HG03045 (cell line): ENCODE measurements around the gene GNG5.
A peak's percentile ranks its signal among the peaks of the same experiment; 100 is the strongest.
"Not testable (repeated sequence)": the region's sequence is repeated elsewhere in the genome, so short reads cannot be mapped to it uniquely, and the experiment has no call there.

Source experiments
- ATAC-seq: cut with Tn5 transposase; IDR thresholded peaks from one replicate; pipeline ENCODE4 v1.9.1; 2021; ENCODE audit warnings: mild to moderate bottlenecking, moderate library complexity; ENCODE audit not compliant: unreplicated experiment

GNG5 gene

DNA sequence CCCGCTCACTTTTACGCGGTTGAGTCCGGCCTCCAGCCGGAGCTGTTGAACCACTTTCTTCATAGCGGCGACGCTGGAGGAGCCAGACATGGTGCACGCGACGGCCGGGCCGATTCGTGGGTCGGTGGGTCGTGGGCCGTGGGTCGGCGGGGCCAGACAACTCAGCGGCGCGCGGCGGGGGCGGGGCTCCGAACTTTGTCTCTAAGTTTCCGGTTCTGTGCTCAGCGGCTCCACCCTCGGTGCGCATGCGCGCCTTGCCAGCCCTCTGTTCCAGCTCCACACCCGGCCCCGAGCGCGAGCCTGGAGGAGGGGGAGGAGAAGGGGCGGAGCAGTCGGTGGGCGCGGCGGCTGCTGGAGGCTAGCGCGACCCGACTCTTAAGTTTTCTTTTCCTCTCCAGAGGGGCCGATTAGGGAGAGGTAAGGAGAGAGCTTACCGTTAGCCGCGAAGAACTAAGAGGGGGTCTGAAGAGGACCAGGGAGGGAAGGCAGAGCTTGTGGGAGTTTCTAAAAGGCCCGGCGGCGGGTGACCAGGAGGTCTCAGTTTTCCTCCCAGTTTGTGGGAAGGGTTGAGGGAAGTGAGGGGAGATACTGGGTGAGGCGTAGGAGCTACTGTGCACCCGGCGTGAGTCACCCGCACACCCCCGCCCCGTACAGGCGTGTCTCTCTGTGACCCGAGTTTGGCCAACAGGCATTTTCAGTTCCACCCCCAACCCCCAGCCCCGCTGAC is at the start of gene GNG5, which contains the start of gene SPATA1:
TSS of gene GNG5 (minus strand) at position 580 of the 727 bp plus-strand sequence. CDS start at position 90, 490 bp downstream.
TSS of gene SPATA1 (plus strand) at position 385 of the 727 bp plus-strand sequence. CDS start 9,974 bp downstream, outside the sequence.
- peak; percentile 88 for ATAC-seq

DNA sequence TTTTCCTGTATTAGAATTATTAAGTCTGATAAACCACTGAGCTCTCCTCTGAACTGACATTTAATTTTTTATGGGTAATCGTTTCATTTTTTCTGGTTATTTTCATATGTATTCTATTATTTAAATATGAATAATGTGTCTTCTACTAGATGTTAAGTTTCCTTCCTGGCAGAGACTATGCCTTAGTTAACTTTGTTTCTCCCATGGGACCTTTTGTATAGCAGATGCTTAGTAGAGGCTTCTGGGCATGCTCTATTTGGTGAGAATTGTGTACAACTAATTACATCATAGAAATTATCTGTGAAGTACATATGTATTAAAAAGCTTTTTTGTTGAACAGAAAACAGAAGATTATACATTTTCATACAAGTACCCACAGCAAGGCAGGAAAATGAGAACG is 44.4 kb upstream of the GNG5 start:
- ATAC-seq, result no peak

DNA sequence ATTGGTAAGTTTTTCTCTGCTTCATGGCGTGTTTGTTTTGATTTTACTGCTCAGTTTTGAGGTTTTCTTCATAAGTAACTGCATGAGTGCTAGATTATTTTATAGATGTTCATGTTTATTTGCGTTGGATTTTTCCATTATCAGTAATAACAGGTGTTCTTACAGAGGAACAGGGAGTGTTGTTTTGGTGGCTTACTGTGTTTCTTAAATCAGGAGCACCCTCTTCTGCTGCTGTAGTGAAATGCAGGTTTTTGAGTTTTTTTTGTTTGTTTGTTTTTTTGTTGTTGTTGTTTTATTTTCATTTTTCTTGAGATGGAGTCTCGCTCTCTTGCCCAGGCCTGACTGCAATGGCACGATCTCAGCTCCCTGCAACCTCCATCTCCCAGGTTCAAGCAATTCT is 35.3 kb upstream of the GNG5 start:
- no peak for ATAC-seq

DNA sequence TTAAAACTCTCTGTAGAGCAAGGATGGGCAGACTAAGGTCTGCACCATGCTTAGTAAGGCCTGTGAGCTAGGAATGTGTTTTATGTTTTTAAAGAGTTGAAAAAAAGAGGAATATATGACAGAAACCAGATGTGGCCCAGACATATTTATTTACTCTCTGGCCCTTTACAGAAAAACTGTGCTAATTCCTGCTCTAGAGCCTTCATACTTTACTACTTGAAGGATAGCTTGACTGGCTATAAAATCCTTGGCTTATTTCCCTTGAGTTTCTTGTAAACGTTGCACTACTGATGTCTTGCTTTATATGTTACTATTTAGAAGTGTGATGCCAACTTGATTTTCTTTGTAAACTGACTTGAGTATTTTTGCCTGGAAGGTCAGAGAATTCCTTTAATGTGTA is 34.4 kb upstream of the GNG5 start:
- no peak for ATAC-seq

DNA sequence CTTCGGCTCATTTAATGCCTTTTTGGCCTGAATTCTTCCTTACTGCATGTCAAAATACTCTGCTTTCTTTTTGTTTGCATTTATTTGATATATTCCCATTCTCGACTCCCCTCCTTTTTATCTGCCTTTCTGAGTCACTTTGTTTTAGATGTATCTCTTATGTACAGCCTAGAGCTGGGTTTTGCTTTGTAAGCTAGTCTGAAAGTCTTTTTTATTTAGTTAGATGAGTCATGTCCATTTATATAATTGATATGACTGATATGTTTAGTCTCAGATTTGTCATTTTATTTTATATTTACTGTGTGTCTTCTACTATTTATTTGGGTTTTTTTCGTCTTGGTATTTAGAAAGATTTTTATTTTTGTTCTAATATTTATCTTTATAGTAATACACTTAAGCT is 33.6 kb upstream of the GNG5 start:
- ATAC-seq, result no peak

DNA sequence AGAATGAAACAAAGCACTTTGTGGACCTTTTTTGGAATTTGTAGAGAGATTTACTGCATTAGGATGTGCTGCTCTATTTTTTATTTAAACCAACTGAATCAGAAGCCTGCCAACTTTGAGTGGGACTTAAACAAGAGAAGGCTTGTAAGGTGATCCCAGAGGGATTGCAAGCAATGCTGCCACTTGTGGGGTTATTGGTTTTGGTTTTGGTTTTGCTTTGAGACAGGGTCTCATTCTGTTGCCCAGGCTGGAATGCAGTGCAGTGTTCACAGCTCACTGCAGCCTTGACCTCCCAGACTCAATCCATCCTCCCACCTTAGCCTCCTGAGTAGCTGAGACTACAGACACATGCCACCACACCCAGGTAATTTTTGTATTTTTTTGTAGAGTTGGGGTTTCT is 32.2 kb upstream of the GNG5 start:
- ATAC-seq, result peak; percentile 55

DNA sequence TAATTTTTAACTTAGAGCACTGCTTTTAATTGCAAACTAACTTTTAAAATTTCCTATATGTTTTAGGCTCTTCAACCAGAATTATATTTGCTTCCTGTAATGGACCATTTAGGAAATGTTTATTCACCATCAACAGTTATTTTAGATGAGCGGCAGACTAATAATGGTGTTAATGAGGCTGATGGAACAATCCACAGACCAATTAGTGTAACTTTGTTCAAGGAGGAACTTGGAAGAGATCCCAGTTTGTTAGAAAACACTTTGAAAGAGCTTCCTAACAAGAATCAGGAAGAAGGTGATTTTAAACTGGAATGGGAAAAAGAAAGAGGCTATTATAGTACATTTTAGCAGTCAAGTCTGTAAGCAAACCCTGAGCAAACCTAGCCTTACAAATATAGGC is 19.4 kb upstream of the GNG5 start:
- no peak for ATAC-seq

DNA sequence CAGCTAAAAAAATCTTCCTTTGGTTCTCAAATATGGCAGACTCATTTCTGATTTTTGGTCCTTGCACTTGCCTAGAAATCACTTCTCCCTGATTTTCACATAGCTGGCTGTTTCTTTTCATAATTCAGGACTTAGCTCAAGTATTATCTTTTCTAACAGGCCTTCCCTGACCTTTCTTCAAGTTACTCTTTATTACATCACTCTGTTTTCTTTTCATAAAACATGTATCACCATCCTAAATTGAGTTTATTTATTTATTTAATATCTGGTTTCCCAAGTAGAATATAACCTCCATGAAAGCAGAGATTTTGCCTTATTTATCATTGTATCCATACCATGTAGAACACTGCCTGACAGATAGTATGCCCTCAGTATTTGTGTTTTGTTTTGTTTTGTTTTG is 18.2 kb upstream of the GNG5 start:
- no peak for ATAC-seq

DNA sequence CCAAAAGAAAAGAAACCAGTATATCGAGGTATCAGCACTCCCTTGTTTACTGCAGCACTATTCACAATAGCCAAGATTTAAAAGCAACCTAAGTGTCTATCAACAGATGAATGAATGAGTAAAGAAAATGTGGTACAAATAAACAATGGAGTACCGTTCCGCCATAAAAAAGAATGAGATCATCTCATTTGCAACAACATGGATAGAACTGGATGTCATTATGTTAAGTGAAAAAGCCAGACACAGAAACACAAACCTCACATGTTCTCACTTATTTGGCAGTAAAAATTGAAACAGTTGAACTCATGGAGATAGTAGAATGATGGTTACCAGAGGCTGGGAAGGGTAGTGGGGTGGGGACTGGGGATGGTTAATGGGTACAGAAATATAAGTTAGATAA is 4.3 kb upstream of the GNG5 start:
- no peak for ATAC-seq

DNA sequence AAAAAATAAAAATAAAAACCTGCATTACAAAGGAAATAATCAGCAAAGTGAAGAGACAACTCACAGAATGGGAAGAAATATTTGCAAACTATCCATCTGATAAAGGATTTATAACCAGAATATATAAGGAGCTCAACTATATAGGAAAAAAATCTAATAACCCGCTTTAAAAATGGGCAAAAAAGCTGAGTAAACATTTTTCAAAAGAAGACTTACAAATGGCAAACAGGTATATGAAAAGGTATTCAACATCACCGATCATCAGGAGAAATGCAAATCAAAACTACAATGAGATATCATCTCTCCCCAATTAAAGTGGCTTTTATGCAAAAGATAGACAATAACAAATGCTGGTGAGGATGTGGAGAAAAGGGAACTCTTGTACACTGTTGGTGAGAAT is 3.8 kb upstream of the GNG5 start:
- ATAC-seq, result no peak

DNA sequence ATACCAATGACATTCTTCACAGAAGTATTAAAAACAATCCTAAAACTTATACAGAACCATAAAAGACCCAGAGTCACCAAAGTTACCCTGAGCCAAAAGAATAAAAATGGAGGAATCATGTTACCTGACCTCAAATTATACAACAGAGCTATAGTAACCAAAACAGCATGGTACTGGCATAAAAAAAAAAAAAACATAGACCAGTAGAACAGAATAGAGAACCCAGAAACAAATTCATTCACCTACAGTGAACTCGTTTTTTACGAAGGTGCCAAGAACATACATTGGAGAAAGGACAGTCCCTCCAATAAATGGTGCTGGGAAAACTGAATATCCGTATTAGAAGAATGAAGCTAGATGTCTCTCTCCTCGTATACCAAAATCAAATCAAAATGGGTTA is 2.6 kb upstream of the GNG5 start:
- no peak for ATAC-seq

DNA sequence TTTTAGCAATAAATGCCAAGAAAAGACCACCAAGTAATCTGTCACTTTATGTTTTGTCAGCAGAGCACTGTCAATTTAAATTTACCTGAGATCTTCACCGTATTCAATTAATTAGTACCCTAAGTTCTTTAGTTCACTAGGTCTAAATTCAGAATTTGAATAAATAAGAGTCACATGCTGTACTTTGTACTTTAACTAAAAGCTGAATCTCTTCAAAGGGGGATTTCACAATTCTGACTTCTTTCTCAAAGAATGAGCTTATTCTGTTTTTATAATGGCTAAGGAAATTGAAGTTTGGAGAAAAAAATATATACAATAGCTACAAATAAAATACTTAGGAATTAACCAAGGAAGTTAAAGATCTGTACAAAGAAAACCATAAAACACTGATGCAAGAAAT is 2.1 kb upstream of the GNG5 start:
- ATAC-seq, result no peak

DNA sequence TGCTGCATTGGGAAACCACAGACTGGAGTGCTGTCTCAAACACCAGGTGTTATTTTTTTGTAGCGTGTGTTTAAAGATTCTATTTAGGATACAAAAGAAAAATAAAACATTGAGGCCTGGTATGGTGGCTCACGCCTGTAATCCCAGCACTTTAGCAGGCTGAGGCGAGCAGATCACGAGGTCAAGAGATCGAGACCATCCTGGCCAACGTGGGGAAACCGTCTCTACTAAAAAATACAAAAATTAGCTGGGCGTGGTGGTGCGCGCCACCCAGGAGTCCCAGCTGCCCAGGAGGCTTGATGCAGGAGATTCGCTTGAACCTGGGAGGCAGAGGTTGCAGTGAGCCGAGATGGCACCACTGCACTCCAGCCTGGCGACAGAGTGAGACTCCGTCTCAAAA is 1.5 kb upstream of the GNG5 start:
- not testable (repeated sequence) for ATAC-seq

DNA sequence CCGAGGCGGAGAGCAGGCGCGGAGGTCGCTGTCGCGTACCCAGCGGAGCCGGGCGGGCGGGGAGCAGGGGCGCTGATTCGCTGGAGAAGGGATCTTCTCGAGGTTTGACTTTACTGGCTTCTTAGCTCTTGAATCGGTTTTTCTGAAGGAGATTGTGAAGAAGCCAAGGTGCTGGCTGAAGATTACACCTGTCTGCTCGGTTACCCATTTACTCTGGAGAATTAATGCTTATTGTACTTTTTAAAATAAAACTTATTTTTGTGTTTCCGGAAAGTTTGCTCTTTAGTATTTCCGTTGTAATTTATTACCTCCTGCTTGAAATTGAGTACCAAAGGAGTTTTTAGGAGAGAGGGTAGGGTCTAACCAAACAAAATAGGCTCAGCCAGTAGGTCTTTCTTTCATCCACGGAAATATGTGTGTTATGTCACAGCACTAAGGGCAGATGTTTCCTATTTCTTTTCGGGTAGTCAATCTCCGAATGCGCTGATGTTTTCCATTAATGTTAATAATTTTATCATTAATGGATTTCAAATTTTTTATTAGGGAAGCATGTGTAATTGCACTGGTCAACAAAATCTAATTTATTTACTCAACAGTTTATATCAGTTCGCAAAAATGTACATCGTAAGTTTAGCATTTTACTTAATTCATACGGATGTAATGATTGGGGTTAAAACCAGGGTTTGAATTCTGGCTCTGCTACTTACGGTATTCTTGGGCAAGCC is 510 bp upstream of the GNG5 start:
- ATAC-seq, result no peak

DNA sequence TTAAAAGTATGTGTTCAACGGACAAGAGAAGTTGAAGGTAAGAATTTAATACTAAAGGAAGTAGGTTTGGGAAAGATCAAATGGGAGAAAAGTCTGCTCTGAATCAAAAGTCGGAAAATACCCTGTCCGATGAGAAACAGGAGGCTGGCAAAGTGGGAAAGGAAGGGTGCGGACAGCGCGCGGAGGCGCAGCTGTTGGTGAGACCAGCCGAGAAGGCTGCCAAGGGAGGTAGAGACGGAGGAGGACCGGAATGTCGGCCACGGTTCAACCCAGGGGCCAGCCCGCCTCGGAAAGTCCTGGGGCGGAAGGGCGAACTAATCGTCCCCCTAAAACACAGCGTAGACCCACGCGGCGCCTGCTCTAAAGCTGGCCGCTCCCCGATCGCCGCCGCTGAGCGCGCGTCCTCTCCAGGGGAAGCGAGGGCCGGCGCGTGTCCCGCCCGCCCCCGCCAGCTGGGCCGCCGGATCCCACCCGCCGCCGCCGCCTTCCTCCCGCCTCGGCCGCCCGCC is 834 bp downstream of the GNG5 start:
- ATAC-seq, result peak; percentile 36

DNA sequence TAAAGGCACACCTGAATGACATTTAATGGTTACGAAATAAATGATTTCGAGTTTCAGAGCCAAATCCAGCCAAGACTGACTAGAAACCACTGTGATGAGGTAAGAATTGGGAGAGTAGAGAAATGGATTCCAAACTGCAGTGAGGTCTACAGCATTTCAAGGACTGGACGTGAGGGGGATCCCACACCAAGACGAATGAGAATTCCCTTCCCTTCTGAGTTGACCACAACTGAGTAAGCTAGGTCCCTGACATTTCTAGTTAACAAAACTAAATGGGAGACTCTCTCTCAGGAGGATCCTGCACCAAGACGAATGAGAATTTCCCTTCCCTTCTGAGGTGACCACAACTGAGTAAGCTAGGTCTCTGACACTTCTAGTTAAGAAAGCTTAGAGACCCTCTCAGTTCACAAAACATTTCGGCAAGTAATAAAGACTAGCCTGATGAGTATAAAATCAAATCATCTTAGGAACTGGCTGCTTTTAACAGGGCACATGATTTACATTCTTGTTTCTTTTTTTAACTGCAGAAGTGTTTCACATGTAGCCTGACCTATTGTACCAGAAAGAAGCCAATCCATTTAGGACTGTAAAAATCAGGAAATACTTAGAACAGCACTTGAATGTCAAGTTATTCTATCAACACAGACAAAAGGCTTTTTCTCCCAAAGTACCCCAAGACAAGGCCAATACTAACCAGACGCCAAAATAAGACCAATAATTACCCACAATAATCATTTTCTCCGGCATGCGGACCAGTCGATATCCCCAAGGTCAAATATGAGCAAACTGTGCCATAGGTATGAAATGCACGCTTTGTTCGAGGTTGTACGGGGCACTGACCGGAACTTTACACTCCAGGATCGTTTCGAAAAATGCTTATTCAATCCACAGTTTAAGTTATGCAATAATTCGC is 1.5 kb downstream of the GNG5 start:
- no peak for ATAC-seq

DNA sequence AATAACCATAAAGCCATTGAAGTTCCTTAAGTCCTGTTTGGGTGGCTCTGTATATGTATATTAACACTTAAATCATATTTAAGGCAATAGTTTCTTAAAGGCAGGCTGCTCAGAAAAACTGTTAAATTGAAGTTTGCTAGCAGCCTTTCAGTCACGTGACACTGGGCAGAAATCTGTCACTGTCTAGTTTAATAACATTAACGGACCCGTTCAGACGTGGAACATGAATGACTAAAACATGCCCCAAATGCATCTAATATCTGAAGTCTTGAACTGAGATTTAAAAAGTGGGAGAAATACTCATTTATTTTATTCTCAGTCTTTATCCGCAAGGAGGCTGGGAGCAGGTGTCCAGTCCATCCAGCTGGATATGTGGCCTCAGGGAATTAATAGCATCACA is 3.5 kb downstream of the GNG5 start:
- ATAC-seq, result no peak

DNA sequence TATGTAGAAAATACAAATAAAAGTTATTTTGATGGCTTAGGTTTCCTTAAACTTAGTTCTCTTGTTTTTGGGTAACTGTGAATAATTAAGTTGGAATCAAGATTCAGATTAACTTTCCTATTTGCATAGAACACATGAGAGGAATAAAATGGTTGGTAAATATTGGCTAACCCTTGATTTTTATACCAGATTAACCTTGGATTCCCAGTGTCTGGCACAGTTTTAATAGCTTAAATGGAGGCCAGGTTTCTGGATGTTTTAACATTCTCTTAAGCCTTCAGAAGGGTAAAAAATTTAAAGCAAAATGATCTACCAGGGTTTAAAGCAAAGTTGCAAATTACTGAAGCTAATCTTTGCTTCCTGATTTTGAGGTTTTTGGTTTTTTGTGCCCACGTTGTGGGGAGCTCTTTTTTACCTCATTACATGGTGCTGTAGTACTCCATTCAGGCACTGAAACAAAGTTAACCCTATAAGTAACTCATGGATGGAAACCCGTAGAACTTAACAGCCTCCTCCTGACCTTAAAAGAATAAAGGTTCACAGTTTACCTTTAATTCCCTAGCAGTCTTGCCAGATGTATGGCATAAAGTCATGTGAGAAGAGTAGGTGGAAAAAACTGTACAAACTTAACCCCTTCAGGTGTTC is 8.6 kb downstream of the GNG5 start:
- ATAC-seq, result no peak

DNA sequence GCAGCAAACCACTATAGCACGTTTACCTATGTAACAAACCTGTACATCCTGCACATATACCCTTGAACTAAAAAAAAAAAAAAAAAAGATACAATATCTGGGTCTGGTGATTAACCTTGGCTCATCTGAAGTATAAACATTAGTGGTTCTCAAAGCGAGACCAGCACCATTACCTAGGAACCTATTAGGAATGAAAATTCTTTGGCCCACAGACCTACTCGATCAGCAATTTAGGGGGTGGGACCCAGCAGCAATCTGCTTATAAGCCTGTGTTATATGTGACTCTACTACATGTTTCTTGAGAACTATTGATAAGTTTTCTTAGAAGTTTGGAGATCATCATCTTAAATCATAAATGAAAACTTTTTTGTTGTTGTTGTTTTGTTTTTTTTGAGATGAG is 9.9 kb downstream of the GNG5 start:
- ATAC-seq, result no peak

DNA sequence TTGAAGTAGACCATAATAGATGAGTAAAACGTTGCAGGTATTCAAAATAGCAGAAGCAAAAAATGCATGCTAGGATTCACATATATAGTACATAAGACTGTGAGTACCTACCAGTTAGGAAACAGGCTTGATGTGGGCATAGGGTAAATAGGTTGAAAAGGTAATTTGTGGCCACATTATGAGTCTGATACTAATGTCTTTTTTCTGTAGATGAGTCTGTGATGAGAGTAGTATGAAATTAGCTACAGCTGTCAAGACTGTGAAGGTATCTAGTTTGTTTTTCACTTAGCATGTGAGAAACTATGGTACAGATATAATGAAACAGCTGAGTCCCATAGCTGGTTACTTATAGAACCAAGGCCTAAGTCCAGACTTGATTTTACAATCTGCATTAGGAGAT is 12.6 kb downstream of the GNG5 start:
- ATAC-seq, result no peak

DNA sequence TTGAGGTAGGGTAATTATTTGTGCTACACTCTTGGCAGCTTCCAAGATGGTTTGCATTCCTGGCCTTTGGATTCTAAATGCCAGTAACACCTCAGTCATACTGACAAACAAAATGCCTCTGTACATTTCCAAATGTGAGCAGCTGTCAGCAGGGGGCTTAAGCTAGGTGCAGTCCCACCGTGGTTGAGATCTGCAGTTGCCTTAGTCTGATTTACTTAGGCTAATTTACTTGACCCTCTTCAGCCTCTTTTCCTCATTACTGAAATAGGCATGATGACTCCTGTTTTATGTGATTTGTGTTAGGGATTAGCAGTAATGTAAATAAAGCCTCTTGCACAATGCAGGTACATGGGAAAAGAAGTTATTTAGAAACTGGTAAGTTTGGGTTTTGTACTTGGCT is 13.7 kb downstream of the GNG5 start:
- ATAC-seq, result no peak
